HEK293T (cell line): ENCODE measurements around the gene BCAR3.

ENCODE experiments used
- CTCF ChIA-PET: fragments of 350-600 bp; formaldehyde crosslinking; extraction: SDS; loops from one replicate; lab custom pipeline; 2021; ENCODE audit warnings: antibody characterized with exemption, inconsistent platforms; lab: Yijun Ruan, JAX
- POLR2A ChIA-PET: fragments of 350-600 bp; formaldehyde crosslinking; extraction: SDS; loops from one replicate; lab custom pipeline; 2020; ENCODE audit warnings: antibody characterized with exemption, inconsistent platforms; lab: Yijun Ruan, JAX
- DNase-seq: peaks from one replicate; pipeline ENCODE4 v3.0.0; 2012; ENCODE audit warnings: mixed read lengths; ENCODE audit errors: extremely low spot score
- ARNT ChIP-seq: fragments of 450-650 bp; IDR thresholded peaks from 2 replicates; pipeline ENCODE4 v1.6.1; 2017; ENCODE audit warnings: mild to moderate bottlenecking
- BHLHE40 ChIP-seq: fragments of 450-650 bp; IDR thresholded peaks from 2 replicates; pipeline ENCODE4 v1.6.1; 2016; ENCODE audit warnings: mild to moderate bottlenecking, moderate library complexity, borderline replicate concordance
- CTBP1 ChIP-seq: fragments of 450-650 bp; IDR thresholded peaks from 2 replicates; pipeline ENCODE4 v1.6.1; 2016; ENCODE audit warnings: borderline replicate concordance
- ELF4 ChIP-seq: fragments of 450-650 bp; IDR thresholded peaks from 2 replicates; pipeline ENCODE4 v1.6.1; 2017; ENCODE audit warnings: antibody characterized with exemption
- FOXA1 ChIP-seq: fragments of 450-650 bp; IDR thresholded peaks from 2 replicates; pipeline ENCODE4 v1.6.1; 2016; ENCODE audit warnings: mild to moderate bottlenecking
- FOXK2 ChIP-seq: fragments of 450-650 bp; IDR thresholded peaks from 2 replicates; pipeline ENCODE4 v1.6.1; 2016; ENCODE audit warnings: mild to moderate bottlenecking
- FOXM1 ChIP-seq: fragments of 450-650 bp; IDR thresholded peaks from 2 replicates; pipeline ENCODE4 v1.6.1; 2017; ENCODE audit warnings: mild to moderate bottlenecking, borderline replicate concordance
- HDGF ChIP-seq: fragments of 450-650 bp; IDR thresholded peaks from 2 replicates; pipeline ENCODE4 v1.6.1; 2017; ENCODE audit warnings: antibody characterized with exemption, borderline replicate concordance
- L3MBTL2 ChIP-seq: fragments of 450-650 bp; conservative IDR thresholded peaks from 2 replicates; pipeline ENCODE4 v1.6.1; 2016; ENCODE audit warnings: mild to moderate bottlenecking
- LEF1 ChIP-seq: fragments of 450-650 bp; IDR thresholded peaks from 2 replicates; pipeline ENCODE4 v1.6.1; 2017; ENCODE audit warnings: mild to moderate bottlenecking, borderline replicate concordance
- NFRKB ChIP-seq: fragments of 450-650 bp; IDR thresholded peaks from 2 replicates; pipeline ENCODE4 v1.6.1; 2016; ENCODE audit warnings: mild to moderate bottlenecking, moderate library complexity
- SP1 ChIP-seq: fragments of 450-650 bp; IDR thresholded peaks from 2 replicates; pipeline ENCODE4 v1.6.1; 2017
- SUZ12 ChIP-seq: fragments of 450-650 bp; IDR thresholded peaks from 2 replicates; pipeline ENCODE4 v1.6.1; 2016; ENCODE audit warnings: mild to moderate bottlenecking
- TARDBP ChIP-seq: fragments of 450-650 bp; IDR thresholded peaks from 2 replicates; pipeline ENCODE4 v1.6.1; 2016
- ZNF384 ChIP-seq: fragments of 450-650 bp; IDR thresholded peaks from 2 replicates; pipeline ENCODE4 v1.6.1; 2016
- TF ChIP-seq, protein P1 (sequence below): fragments of 450-650 bp; IDR thresholded peaks from 2 replicates; pipeline ENCODE4 v1.6.1; 2016

BCAR3 gene

DNA sequence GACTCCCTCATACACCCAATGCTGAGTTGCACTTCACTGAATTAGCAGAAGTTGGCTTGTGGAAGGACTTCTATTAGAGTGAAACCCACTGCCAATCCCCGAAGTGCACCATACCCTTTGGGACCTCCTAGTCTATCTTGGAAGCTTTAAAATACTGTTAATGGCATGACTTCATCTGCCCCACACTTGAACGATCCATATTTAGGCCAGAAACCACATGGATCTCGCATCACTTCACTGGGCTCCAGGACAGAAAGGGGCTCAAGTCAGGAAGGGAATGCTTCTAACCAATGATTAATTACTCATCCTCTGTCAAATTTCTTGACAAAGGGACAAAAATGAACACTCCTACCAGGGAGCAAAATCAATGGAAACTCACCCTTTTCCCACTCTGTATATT is 69.1 kb downstream of the BCAR3 start:
- no peak for DNase-seq
- ChIA-PET POLR2A (no interaction called here), CTCF (no interaction called here)
- no peak for TF ChIP-seq FOXK2

DNA sequence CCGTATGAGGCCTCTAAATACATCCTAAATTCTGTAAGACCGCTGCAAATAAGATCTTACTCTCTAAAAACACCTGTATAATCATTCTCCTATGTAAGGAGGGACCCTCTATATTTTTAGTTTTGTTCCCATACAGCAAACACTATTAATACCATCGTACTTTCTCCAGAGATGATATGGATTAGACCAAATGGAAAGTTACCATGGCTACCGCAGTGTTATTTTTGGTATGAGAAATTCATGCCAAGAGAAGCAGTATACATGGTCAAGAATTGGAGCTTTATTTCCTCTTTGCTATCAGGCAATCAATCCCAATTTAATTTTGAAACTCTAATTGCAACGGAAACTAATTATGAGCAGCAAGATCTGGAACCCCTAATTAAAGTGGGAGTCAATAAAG is 70.0 kb downstream of the BCAR3 start:
- DNase-seq = no peak
- CTCF ChIA-PET = no interaction called here
- TF ChIP-seq ELF4 (no peak), CTBP1 (no peak), SUZ12 (no peak), SP1 (no peak), HDGF (no peak), L3MBTL2 (no peak), FOXM1 (no peak), NFRKB (no peak), LEF1 (no peak), BHLHE40 (no peak), FOXA1 (no peak), ARNT (no peak), TARDBP (no peak), FOXK2 (no peak), ZNF384 (no peak)
- TF ChIP-seq, protein P1, sequence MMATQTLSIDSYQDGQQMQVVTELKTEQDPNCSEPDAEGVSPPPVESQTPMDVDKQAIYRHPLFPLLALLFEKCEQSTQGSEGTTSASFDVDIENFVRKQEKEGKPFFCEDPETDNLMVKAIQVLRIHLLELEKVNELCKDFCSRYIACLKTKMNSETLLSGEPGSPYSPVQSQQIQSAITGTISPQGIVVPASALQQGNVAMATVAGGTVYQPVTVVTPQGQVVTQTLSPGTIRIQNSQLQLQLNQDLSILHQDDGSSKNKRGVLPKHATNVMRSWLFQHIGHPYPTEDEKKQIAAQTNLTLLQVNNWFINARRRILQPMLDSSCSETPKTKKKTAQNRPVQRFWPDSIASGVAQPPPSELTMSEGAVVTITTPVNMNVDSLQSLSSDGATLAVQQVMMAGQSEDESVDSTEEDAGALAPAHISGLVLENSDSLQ = no peak
- POLR2A ChIA-PET = no interaction called here

- ChIA-PET CTCF (interaction anchor here (1.1 kb wide), 1 partner anchor 235 kb away, joined by 6 read pairs; no protein-coding TSS in a partner anchor), POLR2A (no interaction called here)
- TF ChIP-seq SUZ12 (no peak), FOXM1 (no peak), SP1 (no peak), TARDBP (no peak), ZNF384 (no peak), NFRKB (no peak), ELF4 (no peak), BHLHE40 (no peak), FOXA1 (no peak), LEF1 (no peak), ARNT (no peak), HDGF (no peak), CTBP1 (no peak), L3MBTL2 (no peak), FOXK2 (no peak)
- TF ChIP-seq, protein P1 = no peak
- no peak for DNase-seq
Observed at GRCh38 chr1:93609536-93609935, 72.1 kb downstream of the BCAR3 start.

DNA sequence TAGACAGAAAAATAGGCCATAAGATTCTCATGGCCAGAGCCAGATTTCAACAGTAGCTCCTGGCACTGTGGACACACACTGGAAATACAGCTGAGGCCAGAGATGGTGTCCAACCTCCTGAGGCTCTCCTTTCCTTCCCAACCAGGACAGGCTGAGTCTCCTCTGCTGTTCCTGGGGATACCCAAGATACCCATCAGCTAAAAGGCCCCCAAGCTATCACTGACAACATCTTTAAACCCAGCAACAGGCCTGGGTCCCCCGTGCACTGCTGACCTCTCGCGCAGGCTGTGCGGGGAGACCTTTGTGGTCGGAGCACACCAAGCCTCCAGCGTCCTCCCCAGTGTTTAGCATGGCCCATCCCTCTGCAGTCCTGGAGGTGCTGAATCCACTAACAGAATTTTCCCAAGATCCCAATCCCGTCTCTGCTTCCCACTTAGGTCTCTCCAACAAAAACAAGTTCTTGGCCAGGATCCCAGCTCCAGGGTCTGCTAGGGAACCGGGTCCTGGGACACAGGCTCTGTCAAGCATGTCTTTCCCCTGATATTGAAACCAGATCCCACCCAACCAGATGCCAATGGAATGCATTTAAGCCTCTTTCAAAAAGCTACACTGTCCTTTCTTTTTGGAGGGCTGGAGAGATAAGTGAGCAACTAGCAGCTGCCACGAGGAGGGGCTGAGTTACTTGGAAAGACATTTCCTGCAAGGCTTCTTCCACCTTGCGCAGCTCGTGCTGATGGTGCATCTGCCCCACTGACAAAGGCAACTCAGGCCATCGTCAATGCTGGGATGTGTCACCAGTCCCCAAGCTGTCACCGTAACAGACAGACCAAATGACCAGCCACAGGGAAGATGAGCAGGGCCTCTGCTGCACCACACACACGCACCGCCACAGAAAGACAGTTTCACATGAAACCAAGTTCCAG is 73.2 kb downstream of the BCAR3 start:
- DNase-seq = no peak
- TF ChIP-seq CTBP1 = no peak
- no peak for TF ChIP-seq L3MBTL2
- TF ChIP-seq HDGF = no peak
- no peak for TF ChIP-seq NFRKB
- TF ChIP-seq ZNF384 = no peak
- no peak for TF ChIP-seq SUZ12
- TF ChIP-seq, protein P1 = no peak
- no peak for TF ChIP-seq ELF4
- TF ChIP-seq ARNT = no peak
- no peak for TF ChIP-seq SP1
- TF ChIP-seq TARDBP = no peak
- no peak for TF ChIP-seq LEF1
- TF ChIP-seq FOXM1 = no peak
- TF ChIP-seq BHLHE40 = no peak
- TF ChIP-seq FOXK2 = no peak
- TF ChIP-seq FOXA1 = no peak
- ChIA-PET POLR2A (no interaction called here), CTCF (interaction anchor here (0.6 to 1.5 kb wide), 2 partner anchors 9 to 28 kb away, joined by 4 to 5 read pairs; no protein-coding TSS in a partner anchor)

DNA sequence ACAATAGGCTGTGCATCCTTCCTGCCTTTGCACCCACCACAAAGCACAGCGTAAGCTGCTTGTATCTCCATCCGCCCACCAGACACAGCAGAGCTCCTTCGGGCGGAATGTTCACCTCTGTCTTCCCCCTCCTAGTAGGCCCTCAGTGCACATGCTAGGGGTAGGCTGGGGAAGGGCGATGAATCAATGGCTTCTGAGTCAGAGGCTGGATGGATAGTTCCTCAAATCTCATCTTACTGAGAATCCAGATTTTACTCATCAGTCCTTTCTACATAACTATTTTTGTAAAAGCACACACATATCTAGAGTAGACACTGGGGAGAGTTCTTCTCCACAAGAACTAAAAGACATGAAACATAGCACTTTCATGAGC is 73.8 kb downstream of the BCAR3 start:
- ChIA-PET CTCF (interaction anchor here (0.6 to 1.5 kb wide), 2 partner anchors 10 to 27 kb away, joined by 4 to 5 read pairs; no protein-coding TSS in a partner anchor), POLR2A (no interaction called here)
- no peak for TF ChIP-seq ELF4
- TF ChIP-seq FOXK2 = no peak
- no peak for TF ChIP-seq ARNT
- no peak for TF ChIP-seq L3MBTL2
- TF ChIP-seq CTBP1 = no peak
- TF ChIP-seq, protein P1 = no peak
- no peak for TF ChIP-seq SP1
- no peak for TF ChIP-seq ZNF384
- no peak for TF ChIP-seq LEF1
- TF ChIP-seq TARDBP = no peak
- no peak for TF ChIP-seq FOXM1
- TF ChIP-seq HDGF = no peak
- no peak for TF ChIP-seq SUZ12
- TF ChIP-seq BHLHE40 = no peak
- no peak for TF ChIP-seq FOXA1
- no peak for TF ChIP-seq NFRKB
- no peak for DNase-seq
